Measurements from ENCODE around the gene ODF4. TPM values are rescaled to one million over a fixed set of nuclear protein-coding genes. Genes with fewer than 3 reads are reported as not detected.

ODF4 gene
- total RNA-seq, 1 experiment from 2014 or later: not detected

DNA sequence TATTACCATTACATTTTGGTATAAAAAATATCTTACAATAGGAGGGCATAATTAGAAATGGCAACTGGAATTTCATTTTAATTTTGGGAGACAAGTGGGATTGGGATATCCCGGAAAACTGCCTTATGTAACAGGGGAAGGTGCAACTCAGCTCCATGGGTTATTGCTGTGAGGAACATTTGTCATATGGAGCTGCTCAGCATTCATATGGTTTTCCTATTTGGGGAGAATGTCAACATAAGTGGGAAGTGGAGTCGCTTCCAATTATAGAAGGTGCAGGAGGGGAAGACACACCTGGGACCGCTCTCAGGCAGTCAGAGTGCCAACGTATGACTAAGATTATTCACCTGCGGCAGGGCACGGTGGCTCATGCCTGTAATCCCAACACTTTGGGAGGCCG lies 10.7 kb downstream of the ODF4 start:
- intact Hi-C loops (cut with micrococcal nuclease): no loop called here
- Mint-ChIP-seq H3K36me3 (ENCODE audit: insufficient read depth, unreplicated experiment) (no peaks in the 10 kb centered on the region), H3K27me3 (ENCODE audit: insufficient read depth, unreplicated experiment) (peaks cover under 1% of the 10 kb centered on the region), H3K4me3 (ENCODE audit: unreplicated experiment) (no peak overlapping the region), H3K9me3 (ENCODE audit: unreplicated experiment) (no peaks in the 10 kb centered on the region), H3K27ac (ENCODE audit: low read depth, unreplicated experiment) (no peak overlapping the region), H3K4me1 (ENCODE audit: insufficient read depth, unreplicated experiment) (no peaks in the 10 kb centered on the region)
- no TSS peak for BruUV-seq (replicated peaks)
- TF ChIP-seq, protein P1, sequence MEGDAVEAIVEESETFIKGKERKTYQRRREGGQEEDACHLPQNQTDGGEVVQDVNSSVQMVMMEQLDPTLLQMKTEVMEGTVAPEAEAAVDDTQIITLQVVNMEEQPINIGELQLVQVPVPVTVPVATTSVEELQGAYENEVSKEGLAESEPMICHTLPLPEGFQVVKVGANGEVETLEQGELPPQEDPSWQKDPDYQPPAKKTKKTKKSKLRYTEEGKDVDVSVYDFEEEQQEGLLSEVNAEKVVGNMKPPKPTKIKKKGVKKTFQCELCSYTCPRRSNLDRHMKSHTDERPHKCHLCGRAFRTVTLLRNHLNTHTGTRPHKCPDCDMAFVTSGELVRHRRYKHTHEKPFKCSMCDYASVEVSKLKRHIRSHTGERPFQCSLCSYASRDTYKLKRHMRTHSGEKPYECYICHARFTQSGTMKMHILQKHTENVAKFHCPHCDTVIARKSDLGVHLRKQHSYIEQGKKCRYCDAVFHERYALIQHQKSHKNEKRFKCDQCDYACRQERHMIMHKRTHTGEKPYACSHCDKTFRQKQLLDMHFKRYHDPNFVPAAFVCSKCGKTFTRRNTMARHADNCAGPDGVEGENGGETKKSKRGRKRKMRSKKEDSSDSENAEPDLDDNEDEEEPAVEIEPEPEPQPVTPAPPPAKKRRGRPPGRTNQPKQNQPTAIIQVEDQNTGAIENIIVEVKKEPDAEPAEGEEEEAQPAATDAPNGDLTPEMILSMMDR (IDR thresholded peaks at IDR 0.05; ENCODE audit: unreplicated experiment): no peak
- no peak for DNase-seq (ENCODE audit: unreplicated experiment)
- POLR2A ChIA-PET: no interaction called here
- CTCF ChIA-PET: no interaction called here

DNA sequence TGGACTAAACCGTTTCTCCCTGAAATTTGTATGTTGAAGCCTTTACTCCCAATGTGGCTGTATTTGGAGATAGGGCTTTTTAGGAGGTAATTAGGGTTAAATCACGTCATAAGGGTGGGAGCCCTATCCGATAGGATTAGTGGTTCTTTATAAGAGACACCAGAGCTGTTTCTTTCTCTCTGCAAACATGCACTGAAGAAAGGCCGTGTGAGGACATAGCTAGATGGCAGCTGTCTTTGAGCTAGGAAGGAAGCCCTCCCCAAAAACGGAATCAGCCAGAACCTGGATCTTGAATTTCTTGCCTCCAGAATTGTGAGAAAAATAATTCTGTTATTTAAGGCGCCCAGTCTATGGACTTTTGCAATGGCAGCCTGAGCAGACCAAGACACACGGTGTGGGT lies 14.1 kb downstream of the ODF4 start:
- ChIA-PET POLR2A (interaction anchor here (0.7 kb wide), 1 partner anchor 19 kb away, joined by 3 read pairs; no protein-coding TSS in a partner anchor), CTCF (no interaction called here)
- BruUV-seq (replicated peaks): no TSS peak

DNA sequence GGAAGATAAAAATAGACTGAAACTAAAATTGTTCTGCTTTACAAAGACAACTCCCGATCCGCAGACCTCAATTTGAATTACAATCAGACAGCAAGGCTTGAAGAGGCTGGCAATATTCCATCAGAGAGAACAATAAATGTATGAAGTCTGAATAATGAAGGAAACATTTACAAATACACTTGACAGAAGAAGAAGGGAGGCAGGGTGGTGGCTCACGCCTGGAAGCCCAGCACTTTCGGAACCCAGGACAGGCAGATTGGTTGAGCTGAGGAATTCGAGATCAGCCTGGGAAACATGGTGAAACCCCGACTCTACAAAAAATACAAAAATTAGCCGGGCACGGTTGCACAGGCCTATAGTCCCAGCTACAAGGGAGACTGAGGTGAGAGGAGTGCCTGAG lies 14.6 kb downstream of the ODF4 start:
- no peak for DNase-seq (ENCODE audit: unreplicated experiment)
- TF ChIP-seq, protein P1 (IDR thresholded peaks at IDR 0.05; ENCODE audit: unreplicated experiment): no peak
- Mint-ChIP-seq H3K4me1 (ENCODE audit: insufficient read depth, unreplicated experiment) (no peaks in the 10 kb centered on the region), H3K9me3 (ENCODE audit: unreplicated experiment) (no peaks in the 10 kb centered on the region), H3K4me3 (ENCODE audit: unreplicated experiment) (no peak overlapping the region), H3K36me3 (ENCODE audit: insufficient read depth, unreplicated experiment) (no peaks in the 10 kb centered on the region), H3K27me3 (ENCODE audit: insufficient read depth, unreplicated experiment) (no peaks in the 10 kb centered on the region), H3K27ac (ENCODE audit: low read depth, unreplicated experiment) (no peak overlapping the region)
- intact Hi-C loops (cut with micrococcal nuclease): no loop called here
- POLR2A ChIA-PET: no interaction called here
- CTCF ChIA-PET: no interaction called here
- BruUV-seq (replicated peaks): no TSS peak

More for the DNA sequence above, 14.1 kb downstream of the ODF4 start:
- Mint-ChIP-seq H3K27ac (ENCODE audit: low read depth, unreplicated experiment) (no peak overlapping the region), H3K27me3 (ENCODE audit: insufficient read depth, unreplicated experiment) (no peaks in the 10 kb centered on the region), H3K36me3 (ENCODE audit: insufficient read depth, unreplicated experiment) (no peaks in the 10 kb centered on the region), H3K9me3 (ENCODE audit: unreplicated experiment) (no peaks in the 10 kb centered on the region), H3K4me1 (ENCODE audit: insufficient read depth, unreplicated experiment) (no peaks in the 10 kb centered on the region), H3K4me3 (ENCODE audit: unreplicated experiment) (no peak overlapping the region)
- intact Hi-C loops (cut with micrococcal nuclease): no loop called here
- DNase-seq (ENCODE audit: unreplicated experiment): no peak
- TF ChIP-seq, protein P1 (IDR thresholded peaks at IDR 0.05; ENCODE audit: unreplicated experiment): no peak

DNA sequence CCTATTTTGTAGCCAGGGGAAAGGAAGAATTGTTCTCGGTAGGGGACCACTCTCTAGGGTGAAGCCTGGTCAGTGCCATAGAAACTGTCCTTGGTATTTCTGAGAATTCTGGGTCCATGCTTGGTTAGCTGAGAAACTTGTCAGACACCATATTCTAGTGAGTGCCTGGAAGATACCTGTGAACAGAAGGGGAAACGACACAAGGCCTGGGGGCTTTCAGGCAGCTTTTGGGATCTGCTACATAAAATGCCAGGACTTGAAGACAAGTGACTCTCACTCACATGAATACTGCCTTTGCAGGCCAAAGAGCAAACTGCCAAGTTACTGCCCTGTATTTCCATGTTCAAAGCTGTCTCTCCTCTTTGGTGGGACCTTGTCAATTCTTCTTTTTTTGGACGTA lies 18.3 kb downstream of the ODF4 start:
- ChIA-PET CTCF (no interaction called here), POLR2A (no interaction called here)
- TF ChIP-seq, protein P1 (IDR thresholded peaks at IDR 0.05; ENCODE audit: unreplicated experiment): no peak
- BruUV-seq (replicated peaks): no TSS peak
- no peak for DNase-seq (ENCODE audit: unreplicated experiment)
- no peaks in the 10 kb centered on the region for H3K9me3 Mint-ChIP-seq (ENCODE audit: unreplicated experiment)
- no peaks in the 10 kb centered on the region for H3K36me3 Mint-ChIP-seq (ENCODE audit: insufficient read depth, unreplicated experiment)
- intact Hi-C loops (cut with micrococcal nuclease): no loop called here
- H3K4me1 Mint-ChIP-seq (ENCODE audit: insufficient read depth, unreplicated experiment): peaks cover 10% of the 10 kb centered on the region
- no peaks in the 10 kb centered on the region for H3K27me3 Mint-ChIP-seq (ENCODE audit: insufficient read depth, unreplicated experiment)
- H3K27ac Mint-ChIP-seq (ENCODE audit: low read depth, unreplicated experiment): no peak overlapping the region
- H3K4me3 Mint-ChIP-seq (ENCODE audit: unreplicated experiment): no peak overlapping the region

Measured in MCF 10A (cell line).